Lower lobe of right lung (tissue), 2 donors: ENCODE results near the gene DEFB108B. TPM values are rescaled to one million over a fixed set of nuclear protein-coding genes. Genes with fewer than 3 reads are reported as not detected.
"Not testable (repeated sequence)": the region's sequence is repeated elsewhere in the genome, so short reads cannot be mapped to it uniquely, and the experiment has no call there.

ENCODE experiments used
- ATAC-seq, 2 donors: fragments of 200-7000 bp; cut with Tn5 transposase; one replicate each; pipeline ENCODE4 v1.9.1; 2020 to 2022; ENCODE audit warnings: mild to moderate bottlenecking in 2 of 2, moderate library complexity in 2 of 2
- DNase-seq: peaks from one replicate; pipeline ENCODE4 v3.0.0-alpha.2; 2020
- H3K27ac ChIP-seq: fragments of 200-600 bp; one replicate; pipeline ENCODE4 v1.8.0; 2022
- H3K27me3 ChIP-seq: fragments of 200-600 bp; one replicate; pipeline ENCODE4 v1.8.0; 2022; ENCODE audit warnings: low read depth
- H3K36me3 ChIP-seq: fragments of 200-600 bp; one replicate; pipeline ENCODE4 v1.8.0; 2022; ENCODE audit warnings: mild to moderate bottlenecking
- H3K4me1 ChIP-seq: fragments of 200-600 bp; one replicate; pipeline ENCODE4 v1.8.0; 2022
- H3K4me3 ChIP-seq: fragments of 200-600 bp; one replicate; pipeline ENCODE4 v1.8.0; 2022; ENCODE audit warnings: mild to moderate bottlenecking
- H3K9me3 ChIP-seq: fragments of 200-600 bp; one replicate; pipeline ENCODE4 v1.8.0; 2022
- CTCF ChIP-seq: fragments of 200-600 bp; IDR thresholded peaks from one replicate; pipeline ENCODE4 v1.8.0; 2022; ENCODE audit warnings: antibody characterized with exemption, mild to moderate bottlenecking
- intact Hi-C: fragments of 100-400 bp; cut with DNase I; formaldehyde crosslinking; loops from one replicate; pipeline ENCODE4 v1.11.0; 2022
- long read RNA-seq: library from polyadenylated mRNA; unstranded; transcript quantifications from one replicate; pipeline ENCODE4 v2.0.0, GENCODE V29; 2021
- total RNA-seq: library from RNA; stranded (reverse); fragmentation: NEBNext Ultra II Directional; extraction: Animal tissue kit (Norgen Biotek cat#: 25700); gene quantifications from one replicate; pipeline ENCODE4 v1.2.1, GENCODE V29; 2021
- donor health status: DM: no; HTN: yes; CAD: no; lungs with severe emphysema.

The DEFB108B gene
- total RNA-seq: not detected
- long read RNA-seq: 0 reads

GRCh38 chr11:71832811-71833210, at the start of gene DEFB108B:
TSS of gene DEFB108B (plus strand) at chr11:71833200. CDS start at chr11:71833200, 0 bp downstream.
- H3K4me3 ChIP-seq, H3K27ac ChIP-seq, H3K4me1 ChIP-seq, H3K27me3 ChIP-seq, DNase-seq, H3K9me3 ChIP-seq, ATAC-seq, H3K36me3 ChIP-seq, intact Hi-C loops: not testable (repeated sequence)

- intact Hi-C loops, DNase-seq, ATAC-seq, H3K27me3 ChIP-seq, H3K9me3 ChIP-seq, H3K36me3 ChIP-seq, H3K4me1 ChIP-seq: not testable (repeated sequence)
- H3K27ac ChIP-seq: peak overlapping the region; percentile 80
- peak overlapping the region; percentile 72 for H3K4me3 ChIP-seq
Observed at GRCh38 chr11:71786114-71786847, 46.7 kb upstream of the DEFB108B start.

GRCh38 chr11:71786848-71787097, 46.2 kb upstream of the DEFB108B start:
- H3K9me3 ChIP-seq, intact Hi-C loops, H3K4me1 ChIP-seq, H3K36me3 ChIP-seq, H3K27me3 ChIP-seq: not testable (repeated sequence)
- DNase-seq (peak; percentile 100), ATAC-seq (peak; percentile 99 to 100)
- Histone ChIP-seq H3K27ac (peak overlapping the region; percentile 81), H3K4me3 (peak overlapping the region; percentile 72)

GRCh38 chr11:71787098-71787823, 45.7 kb upstream of the DEFB108B start:
- Histone ChIP-seq H3K27ac (peak overlapping the region; percentile 81), H3K4me3 (peak overlapping the region; percentile 72), H3K36me3 (no peaks in the 10 kb centered on the region), H3K4me1 (no peaks in the 10 kb centered on the region), H3K27me3 (no peaks in the 10 kb centered on the region), H3K9me3 (no peaks in the 10 kb centered on the region)
- ATAC-seq (peak; percentile 100), DNase-seq (peak; percentile 97)
- intact Hi-C loops: no loop called here
- TF ChIP-seq CTCF: no peak

- H3K4me1 ChIP-seq, DNase-seq, H3K9me3 ChIP-seq, intact Hi-C loops, H3K36me3 ChIP-seq, H3K27me3 ChIP-seq, ATAC-seq: not testable (repeated sequence)
- Histone ChIP-seq H3K27ac (peak overlapping the region; percentile 81), H3K4me3 (peak overlapping the region; percentile 72)
Observed at GRCh38 chr11:71787824-71788454, 45.1 kb upstream of the DEFB108B start.

- not testable (repeated sequence) for DNase-seq, ATAC-seq
Observed at GRCh38 chr11:71789444-71790196, 43.4 kb upstream of the DEFB108B start.

GRCh38 chr11:71791111-71791510, 41.9 kb upstream of the DEFB108B start:
- H3K27me3 ChIP-seq, ATAC-seq, H3K4me1 ChIP-seq, H3K4me3 ChIP-seq, intact Hi-C loops, DNase-seq, H3K27ac ChIP-seq, H3K36me3 ChIP-seq, H3K9me3 ChIP-seq: not testable (repeated sequence)

More at GRCh38 chr11:71789444-71790196, 43.4 kb upstream of the DEFB108B start:
- H3K4me1 ChIP-seq, intact Hi-C loops, H3K27ac ChIP-seq, H3K9me3 ChIP-seq, H3K4me3 ChIP-seq, H3K27me3 ChIP-seq, H3K36me3 ChIP-seq: not testable (repeated sequence)

GRCh38 chr11:71792621-71793235, 40.3 kb upstream of the DEFB108B start:
- ATAC-seq, intact Hi-C loops, H3K36me3 ChIP-seq, H3K27me3 ChIP-seq, H3K27ac ChIP-seq, H3K4me1 ChIP-seq, H3K9me3 ChIP-seq, H3K4me3 ChIP-seq: not testable (repeated sequence)
- peak; percentile 60 for TF ChIP-seq CTCF
- DNase-seq: peak; percentile 65

GRCh38 chr11:71794386-71795040, 38.5 kb upstream of the DEFB108B start:
- H3K9me3 ChIP-seq, H3K27ac ChIP-seq, H3K27me3 ChIP-seq, H3K36me3 ChIP-seq, intact Hi-C loops, H3K4me3 ChIP-seq, ATAC-seq, H3K4me1 ChIP-seq, DNase-seq: not testable (repeated sequence)

- H3K36me3 ChIP-seq, H3K27ac ChIP-seq, ATAC-seq, H3K9me3 ChIP-seq, H3K4me1 ChIP-seq, DNase-seq, H3K4me3 ChIP-seq, intact Hi-C loops, H3K27me3 ChIP-seq: not testable (repeated sequence)
Observed at GRCh38 chr11:71795236-71795635, 37.8 kb upstream of the DEFB108B start.
